ENCODE results near the gene ZNF431. TPM values are rescaled to one million over a fixed set of nuclear protein-coding genes. Genes with fewer than 3 reads are reported as not detected.
A peak's percentile ranks its signal among the peaks of the same experiment; 100 is the strongest.

The ZNF431 gene
- total and polyA plus RNA-seq, 9 of the 15 experiments (the other 6 are each of a cell fraction or from before 2014, with no cell fraction given) = 3.3 to 24.8 (median 13.5) TPM

DNA sequence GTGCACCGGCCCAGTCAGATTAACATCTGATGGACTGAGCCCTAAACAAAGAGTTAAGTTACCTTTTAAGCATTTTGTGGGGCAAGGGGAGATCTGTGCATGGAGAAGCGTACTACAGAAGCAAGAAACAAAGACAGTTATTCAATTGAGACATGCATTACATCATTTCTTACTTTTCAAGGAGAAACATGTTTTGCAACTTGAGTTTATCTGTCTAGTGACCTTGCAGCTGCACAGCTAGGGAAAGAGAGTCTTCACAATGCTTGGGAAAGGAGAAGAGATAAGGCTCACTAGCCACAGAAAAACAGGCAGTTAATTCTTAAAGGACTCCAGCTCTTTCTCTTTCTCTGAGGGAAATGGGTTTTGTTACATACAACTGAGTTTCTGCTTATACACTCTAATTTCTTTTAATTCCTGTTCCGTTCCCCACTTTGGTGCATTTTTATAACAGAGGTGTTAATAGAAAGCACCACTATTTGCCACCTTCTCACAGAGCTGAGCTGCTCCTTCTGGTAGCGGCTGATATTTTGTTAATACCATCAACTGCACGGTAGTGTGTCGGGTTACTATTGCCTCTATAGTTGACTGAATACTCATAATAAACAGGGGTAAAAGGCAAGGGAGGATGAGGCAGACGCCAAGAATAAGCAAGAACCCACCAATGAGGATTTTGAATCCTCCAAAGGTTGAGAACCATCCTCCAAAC is 55.9 kb downstream of the ZNF431 start (continued):
- TF ChIP-seq CC2D1A (IDR thresholded peaks at IDR 0.05) (0 out of 2 replicates have a peak, but pooled peaks have one; percentile 41), NCOA1 (IDR thresholded peaks at IDR 0.05; ENCODE audit: low read depth) (0 out of 2 replicates have a peak, but pooled peaks have one; percentile 73), FUS (optimal IDR thresholded peaks at IDR 0.05; ENCODE audit: low read depth, low read length) (no peak), CBFA2T3 (IDR thresholded peaks at IDR 0.05) (peak; percentile 88), KDM2B (CRISPR knock-in tag; IDR thresholded peaks at IDR 0.05) (no peak), CTBP1 (IDR thresholded peaks at IDR 0.05; ENCODE audit: borderline replicate concordance) (0 out of 2 replicates have a peak, but pooled peaks have one; percentile 27), NONO (IDR thresholded peaks at IDR 0.05; ENCODE audit: low read depth in 2 of 2, low read length in 1 of 2) (no peak), CBX2 (IDR thresholded peaks at IDR 0.05; ENCODE audit: insufficient read depth, low read length, poor library complexity, severe bottlenecking) (no peak), ZNF239 (CRISPR knock-in tag; IDR thresholded peaks at IDR 0.05) (no peak), SMAD2 (IDR thresholded peaks at IDR 0.05; ENCODE audit: low read depth, low read length) (no peak), SNIP1 (IDR thresholded peaks at IDR 0.05; ENCODE audit: low read depth) (no peak), LARP7 (IDR thresholded peaks at IDR 0.05) (no peak), ZNF212 (CRISPR knock-in tag; IDR thresholded peaks at IDR 0.05) (no peak), COPS2 (conservative IDR thresholded peaks at IDR 0.05) (no peak), SIN3A (IDR thresholded peaks at IDR 0.05; ENCODE audit: borderline replicate concordance in 2 of 2, control insufficient read depth in 1 of 2, low read depth in 2 of 2, low read length in 2 of 2) (no peak), ZNF79 (CRISPR knock-in tag; IDR thresholded peaks at IDR 0.05; ENCODE audit: low read depth) (no peak), PPARD (CRISPR knock-in tag; IDR thresholded peaks at IDR 0.05) (no peak), EHMT2 (IDR thresholded peaks at IDR 0.05) (peak; percentile 80)
- TF ChIP-seq, protein P1, sequence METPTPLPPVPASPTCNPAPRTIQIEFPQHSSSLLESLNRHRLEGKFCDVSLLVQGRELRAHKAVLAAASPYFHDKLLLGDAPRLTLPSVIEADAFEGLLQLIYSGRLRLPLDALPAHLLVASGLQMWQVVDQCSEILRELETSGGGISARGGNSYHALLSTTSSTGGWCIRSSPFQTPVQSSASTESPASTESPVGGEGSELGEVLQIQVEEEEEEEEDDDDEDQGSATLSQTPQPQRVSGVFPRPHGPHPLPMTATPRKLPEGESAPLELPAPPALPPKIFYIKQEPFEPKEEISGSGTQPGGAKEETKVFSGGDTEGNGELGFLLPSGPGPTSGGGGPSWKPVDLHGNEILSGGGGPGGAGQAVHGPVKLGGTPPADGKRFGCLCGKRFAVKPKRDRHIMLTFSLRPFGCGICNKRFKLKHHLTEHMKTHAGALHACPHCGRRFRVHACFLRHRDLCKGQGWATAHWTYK (CRISPR knock-in tag; IDR thresholded peaks at IDR 0.05) = no peak
- TF ChIP-seq, protein P2, sequence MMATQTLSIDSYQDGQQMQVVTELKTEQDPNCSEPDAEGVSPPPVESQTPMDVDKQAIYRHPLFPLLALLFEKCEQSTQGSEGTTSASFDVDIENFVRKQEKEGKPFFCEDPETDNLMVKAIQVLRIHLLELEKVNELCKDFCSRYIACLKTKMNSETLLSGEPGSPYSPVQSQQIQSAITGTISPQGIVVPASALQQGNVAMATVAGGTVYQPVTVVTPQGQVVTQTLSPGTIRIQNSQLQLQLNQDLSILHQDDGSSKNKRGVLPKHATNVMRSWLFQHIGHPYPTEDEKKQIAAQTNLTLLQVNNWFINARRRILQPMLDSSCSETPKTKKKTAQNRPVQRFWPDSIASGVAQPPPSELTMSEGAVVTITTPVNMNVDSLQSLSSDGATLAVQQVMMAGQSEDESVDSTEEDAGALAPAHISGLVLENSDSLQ (IDR thresholded peaks at IDR 0.05) = peak; percentile 30; the same call in 1 of the 2 replicates
- TF ChIP-seq, protein P3, sequence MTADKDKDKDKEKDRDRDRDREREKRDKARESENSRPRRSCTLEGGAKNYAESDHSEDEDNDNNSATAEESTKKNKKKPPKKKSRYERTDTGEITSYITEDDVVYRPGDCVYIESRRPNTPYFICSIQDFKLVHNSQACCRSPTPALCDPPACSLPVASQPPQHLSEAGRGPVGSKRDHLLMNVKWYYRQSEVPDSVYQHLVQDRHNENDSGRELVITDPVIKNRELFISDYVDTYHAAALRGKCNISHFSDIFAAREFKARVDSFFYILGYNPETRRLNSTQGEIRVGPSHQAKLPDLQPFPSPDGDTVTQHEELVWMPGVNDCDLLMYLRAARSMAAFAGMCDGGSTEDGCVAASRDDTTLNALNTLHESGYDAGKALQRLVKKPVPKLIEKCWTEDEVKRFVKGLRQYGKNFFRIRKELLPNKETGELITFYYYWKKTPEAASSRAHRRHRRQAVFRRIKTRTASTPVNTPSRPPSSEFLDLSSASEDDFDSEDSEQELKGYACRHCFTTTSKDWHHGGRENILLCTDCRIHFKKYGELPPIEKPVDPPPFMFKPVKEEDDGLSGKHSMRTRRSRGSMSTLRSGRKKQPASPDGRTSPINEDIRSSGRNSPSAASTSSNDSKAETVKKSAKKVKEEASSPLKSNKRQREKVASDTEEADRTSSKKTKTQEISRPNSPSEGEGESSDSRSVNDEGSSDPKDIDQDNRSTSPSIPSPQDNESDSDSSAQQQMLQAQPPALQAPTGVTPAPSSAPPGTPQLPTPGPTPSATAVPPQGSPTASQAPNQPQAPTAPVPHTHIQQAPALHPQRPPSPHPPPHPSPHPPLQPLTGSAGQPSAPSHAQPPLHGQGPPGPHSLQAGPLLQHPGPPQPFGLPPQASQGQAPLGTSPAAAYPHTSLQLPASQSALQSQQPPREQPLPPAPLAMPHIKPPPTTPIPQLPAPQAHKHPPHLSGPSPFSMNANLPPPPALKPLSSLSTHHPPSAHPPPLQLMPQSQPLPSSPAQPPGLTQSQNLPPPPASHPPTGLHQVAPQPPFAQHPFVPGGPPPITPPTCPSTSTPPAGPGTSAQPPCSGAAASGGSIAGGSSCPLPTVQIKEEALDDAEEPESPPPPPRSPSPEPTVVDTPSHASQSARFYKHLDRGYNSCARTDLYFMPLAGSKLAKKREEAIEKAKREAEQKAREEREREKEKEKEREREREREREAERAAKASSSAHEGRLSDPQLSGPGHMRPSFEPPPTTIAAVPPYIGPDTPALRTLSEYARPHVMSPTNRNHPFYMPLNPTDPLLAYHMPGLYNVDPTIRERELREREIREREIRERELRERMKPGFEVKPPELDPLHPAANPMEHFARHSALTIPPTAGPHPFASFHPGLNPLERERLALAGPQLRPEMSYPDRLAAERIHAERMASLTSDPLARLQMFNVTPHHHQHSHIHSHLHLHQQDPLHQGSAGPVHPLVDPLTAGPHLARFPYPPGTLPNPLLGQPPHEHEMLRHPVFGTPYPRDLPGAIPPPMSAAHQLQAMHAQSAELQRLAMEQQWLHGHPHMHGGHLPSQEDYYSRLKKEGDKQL (CRISPR knock-in tag; IDR thresholded peaks at IDR 0.05; ENCODE audit: borderline replicate concordance) = no peak
